Ascending aorta (tissue), 2 donors: Measurements from ENCODE around the gene XRCC6. TPM values are rescaled to one million over a fixed set of nuclear protein-coding genes. Genes with fewer than 3 reads are reported as not detected.
"Not testable (repeated sequence)": the region's sequence is repeated elsewhere in the genome, so short reads cannot be mapped to it uniquely, and the experiment has no call there.

Experiments used
- DNase-seq, 2 donors: peaks; one replicate each; pipeline ENCODE4 v3.0.0-alpha.2; 2019; ENCODE audit warnings: low spot score in 2 of 2
- H3K27ac ChIP-seq, 2 donors: fragments of 200-600 bp; sonication (generic); one replicate each; pipeline ENCODE4 v1.5.1; 2016 to 2017; ENCODE audit warnings: mild to moderate bottlenecking in 1 of 2
- H3K27me3 ChIP-seq: fragments of 200-600 bp; sonication (generic); one replicate; pipeline ENCODE4 v1.5.1; 2017
- H3K36me3 ChIP-seq, 2 donors: fragments of 200-600 bp; sonication (generic); one replicate each; pipeline ENCODE4 v1.5.1; 2016
- H3K4me1 ChIP-seq, 2 donors: fragments of 200-600 bp; sonication (generic); one replicate each; pipeline ENCODE4 v1.5.1; 2016 to 2017; ENCODE audit warnings: mild to moderate bottlenecking in 1 of 2
- H3K4me3 ChIP-seq, 2 donors: fragments of 200-600 bp; sonication (generic); one replicate each; pipeline ENCODE4 v1.5.1; 2016 to 2017; ENCODE audit warnings: mild to moderate bottlenecking in 1 of 2
- H3K9me3 ChIP-seq, 2 donors: fragments of 200-600 bp; sonication (generic); one replicate each; pipeline ENCODE4 v1.5.1; 2016
- CTCF ChIP-seq, 3 experiments: fragments of 200-600 bp in 2 of 3; fragments of 450-650 bp in 1 of 3; sonication (generic) in 2 of 3; IDR thresholded peaks; one replicate each; pipeline ENCODE4 v1.5.1; 2016 to 2019; ENCODE audit warnings: antibody characterized with exemption in 3 of 3, mild to moderate bottlenecking in 1 of 3, moderate library complexity in 1 of 3
- intact Hi-C: fragments of 100-400 bp; cut with DNase I; formaldehyde crosslinking; loops from one replicate; pipeline ENCODE4 v1.15.1; 2023
- total RNA-seq: library from RNA; depleted of rRNA; stranded (reverse); fragments of >200 nt; gene quantifications from one replicate; pipeline ENCODE4 v1.1.0, GENCODE V29; 2016

Gene XRCC6
- total RNA-seq, 1 donor from 2014 or later: 89.7 TPM

GRCh38 chr22:41636467-41636866, 15.4 kb downstream of the XRCC6 start:
- H3K27me3 ChIP-seq: no peaks in the 10 kb centered on the region
- H3K9me3 ChIP-seq: no peaks in the 10 kb centered on the region
- peaks cover 67 to 91% of the 10 kb centered on the region in 2 donors for H3K36me3 ChIP-seq
- no peak overlapping the region for H3K4me3 ChIP-seq
- H3K27ac ChIP-seq: no peak overlapping the region
- no peak for DNase-seq
- no peak for TF ChIP-seq CTCF (IDR thresholded peaks at IDR 0.05)
- no peaks in the 10 kb centered on the region for H3K4me1 ChIP-seq
- intact Hi-C loops: no loop called here

GRCh38 chr22:41637623-41638022, 16.5 kb downstream of the XRCC6 start:
- H3K27me3 ChIP-seq, H3K27ac ChIP-seq, H3K4me3 ChIP-seq, intact Hi-C loops, H3K4me1 ChIP-seq, DNase-seq, H3K9me3 ChIP-seq: not testable (repeated sequence)
- H3K36me3 ChIP-seq: peaks cover 70 to 95% of the 10 kb centered on the region in 2 donors

GRCh38 chr22:41638124-41638523, 17.0 kb downstream of the XRCC6 start:
- H3K9me3 ChIP-seq: no peaks in the 10 kb centered on the region
- TF ChIP-seq CTCF (IDR thresholded peaks at IDR 0.05): no peak
- intact Hi-C loops: no loop called here
- H3K27ac ChIP-seq: no peak overlapping the region
- DNase-seq: no peak
- peaks cover 72 to 95% of the 10 kb centered on the region in 2 donors for H3K36me3 ChIP-seq
- no peaks in the 10 kb centered on the region for H3K4me1 ChIP-seq
- no peak overlapping the region for H3K4me3 ChIP-seq
- no peaks in the 10 kb centered on the region for H3K27me3 ChIP-seq

GRCh38 chr22:41638748-41639147, 17.7 kb downstream of the XRCC6 start:
- Histone ChIP-seq H3K36me3 (peaks cover 73 to 95% of the 10 kb centered on the region in 2 donors), H3K9me3 (no peaks in the 10 kb centered on the region), H3K27ac (no peak overlapping the region), H3K4me1 (no peaks in the 10 kb centered on the region), H3K27me3 (no peaks in the 10 kb centered on the region), H3K4me3 (no peak overlapping the region)
- intact Hi-C loops: no loop called here
- no peak for TF ChIP-seq CTCF (IDR thresholded peaks at IDR 0.05)
- DNase-seq: no peak

GRCh38 chr22:41641854-41642253, 20.8 kb downstream of the XRCC6 start:
- peaks cover 69 to 88% of the 10 kb centered on the region in 2 donors for H3K36me3 ChIP-seq
- H3K9me3 ChIP-seq: no peaks in the 10 kb centered on the region
- TF ChIP-seq CTCF (IDR thresholded peaks at IDR 0.05): no peak
- no peaks in the 10 kb centered on the region for H3K27me3 ChIP-seq
- H3K4me3 ChIP-seq: no peak overlapping the region
- intact Hi-C loops: no loop called here
- no peak for DNase-seq
- no peak overlapping the region for H3K27ac ChIP-seq
- H3K4me1 ChIP-seq: no peaks in the 10 kb centered on the region

GRCh38 chr22:41642331-41643110, 21.4 kb downstream of the XRCC6 start:
- Histone ChIP-seq H3K9me3 (no peaks in the 10 kb centered on the region), H3K4me3 (no peak overlapping the region), H3K36me3 (peaks cover 69 to 88% of the 10 kb centered on the region in 2 donors), H3K27ac (no peak overlapping the region), H3K4me1 (no peaks in the 10 kb centered on the region), H3K27me3 (no peaks in the 10 kb centered on the region)
- no peak for DNase-seq
- intact Hi-C loops: no loop called here
- TF ChIP-seq CTCF (IDR thresholded peaks at IDR 0.05): no peak
